ENCODE data around the gene ROCK2.

- TF ChIP-seq, protein P1, sequence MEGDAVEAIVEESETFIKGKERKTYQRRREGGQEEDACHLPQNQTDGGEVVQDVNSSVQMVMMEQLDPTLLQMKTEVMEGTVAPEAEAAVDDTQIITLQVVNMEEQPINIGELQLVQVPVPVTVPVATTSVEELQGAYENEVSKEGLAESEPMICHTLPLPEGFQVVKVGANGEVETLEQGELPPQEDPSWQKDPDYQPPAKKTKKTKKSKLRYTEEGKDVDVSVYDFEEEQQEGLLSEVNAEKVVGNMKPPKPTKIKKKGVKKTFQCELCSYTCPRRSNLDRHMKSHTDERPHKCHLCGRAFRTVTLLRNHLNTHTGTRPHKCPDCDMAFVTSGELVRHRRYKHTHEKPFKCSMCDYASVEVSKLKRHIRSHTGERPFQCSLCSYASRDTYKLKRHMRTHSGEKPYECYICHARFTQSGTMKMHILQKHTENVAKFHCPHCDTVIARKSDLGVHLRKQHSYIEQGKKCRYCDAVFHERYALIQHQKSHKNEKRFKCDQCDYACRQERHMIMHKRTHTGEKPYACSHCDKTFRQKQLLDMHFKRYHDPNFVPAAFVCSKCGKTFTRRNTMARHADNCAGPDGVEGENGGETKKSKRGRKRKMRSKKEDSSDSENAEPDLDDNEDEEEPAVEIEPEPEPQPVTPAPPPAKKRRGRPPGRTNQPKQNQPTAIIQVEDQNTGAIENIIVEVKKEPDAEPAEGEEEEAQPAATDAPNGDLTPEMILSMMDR (optimal IDR thresholded peaks at IDR 0.05 in 1 of 3, IDR thresholded peaks at IDR 0.05 in 1 of 3, conservative IDR thresholded peaks at IDR 0.05 in 1 of 3; ENCODE audit: extremely low read depth in 1 of 3, insufficient read depth in 2 of 3, low read length in 3 of 3), result no peak
- TF ChIP-seq EZH2 (IDR thresholded peaks at IDR 0.05; ENCODE audit: low read length), result no peak
Observed at GRCh38 chr2:11307764-11308415, 36.5 kb downstream of the ROCK2 start.
